K562 (cell line): ENCODE results near the gene PHTF2. TPM values are rescaled to one million over a fixed set of nuclear protein-coding genes. Genes with fewer than 3 reads are reported as not detected.

Source experiments
- ARID4B ChIP-seq: sonication (generic); formaldehyde crosslinking; IDR thresholded peaks from 2 replicates; pipeline ENCODE4 v1.8.0; 2022; ENCODE audit warnings: mild to moderate bottlenecking, missing genetic modification reagents
- ATF7 ChIP-seq: fragments of 450-650 bp; IDR thresholded peaks from 2 replicates; pipeline ENCODE4 v1.7.1; 2014; ENCODE audit warnings: mild to moderate bottlenecking, moderate library complexity
- C11orf30 ChIP-seq: fragments of 450-650 bp; IDR thresholded peaks from 2 replicates; pipeline ENCODE4 v1.6.1; 2016; ENCODE audit warnings: low read depth, mild to moderate bottlenecking
- CBX3 ChIP-seq, 2 experiments: IDR thresholded peaks; 1 replicate in 1 of 2; 2 replicates in 1 of 2; pipeline ENCODE4 v1.6.1; 2012; ENCODE audit warnings: inconsistent platforms in 2 of 2, low read length in 2 of 2, borderline replicate concordance in 1 of 2, control low read depth in 1 of 2
- E2F4 ChIP-seq: sonication (generic); formaldehyde crosslinking; IDR thresholded peaks from 2 replicates; pipeline ENCODE4 v1.8.0; 2022; ENCODE audit warnings: mild to moderate bottlenecking, low read depth, missing genetic modification reagents
- ETS2 ChIP-seq: IDR thresholded peaks from 2 replicates; pipeline ENCODE4 v1.6.1; 2016; ENCODE audit warnings: borderline replicate concordance, missing genetic modification characterization, mild to moderate bottlenecking, moderate library complexity, missing compliant biosample characterization; ENCODE audit not compliant: poor library complexity, severe bottlenecking
- KLF16 ChIP-seq: IDR thresholded peaks from 2 replicates; pipeline ENCODE4 v1.6.1; 2016; ENCODE audit warnings: antibody characterized with exemption
- MAZ ChIP-seq, 2 experiments: fragments of 450-650 bp in 1 of 2; sonication (generic) in 1 of 2; formaldehyde crosslinking; IDR thresholded peaks in 1 of 2; conservative IDR thresholded peaks in 1 of 2; 2 replicates each; pipeline versions ENCODE4 v1.4.0 to v1.5.0; 2020; ENCODE audit warnings: mild to moderate bottlenecking in 1 of 2, missing genetic modification reagents in 1 of 2
- MXD1 ChIP-seq: fragments of 250-450 bp; sonication (Bioruptor Pico); IDR thresholded peaks from 2 replicates; pipeline ENCODE4 v1.8.0; 2021; ENCODE audit warnings: borderline replicate concordance, mild to moderate bottlenecking, moderate library complexity; ENCODE audit not compliant: poor library complexity, severe bottlenecking
- NCOA1 ChIP-seq: fragments of 450-650 bp; IDR thresholded peaks from 2 replicates; pipeline ENCODE4 v1.6.1; 2016; ENCODE audit warnings: low read depth
- NELFE ChIP-seq: IDR thresholded peaks from 2 replicates; pipeline ENCODE4 v1.6.1; 2011; ENCODE audit warnings: mild to moderate bottlenecking; ENCODE audit not compliant: insufficient read depth, insufficient read length
- OTX1 ChIP-seq: fragments of 450-650 bp; formaldehyde crosslinking; IDR thresholded peaks from 2 replicates; pipeline ENCODE4 v1.4.0; 2022; ENCODE audit warnings: mild to moderate bottlenecking
- PURB ChIP-seq: sonication (generic); formaldehyde crosslinking; IDR thresholded peaks from 2 replicates; pipeline ENCODE4 v1.9.0; 2021; ENCODE audit warnings: low read depth, mild to moderate bottlenecking, missing genetic modification reagents
- RAD21 ChIP-seq, 2 experiments: fragments of 250-450 bp in 1 of 2; fragments of 450-650 bp in 1 of 2; sonication (Bioruptor Pico) in 1 of 2; formaldehyde crosslinking in 1 of 2; IDR thresholded peaks in 1 of 2; conservative IDR thresholded peaks in 1 of 2; 2 replicates each; pipeline versions ENCODE4 v1.4.0 to v1.8.0; 2020 to 2022; ENCODE audit warnings: mild to moderate bottlenecking in 2 of 2, moderate library complexity in 1 of 2
- SMARCC2 ChIP-seq: fragments of 450-650 bp; IDR thresholded peaks from 2 replicates; pipeline ENCODE4 v1.6.1; 2017; ENCODE audit warnings: antibody characterized with exemption, moderate library complexity, mild to moderate bottlenecking, low read depth
- SRSF1 ChIP-seq: fragments of 200-400 bp; formaldehyde crosslinking; IDR thresholded peaks from 2 replicates; pipeline ENCODE4 v1.6.1; 2017; ENCODE audit warnings: mild to moderate bottlenecking, low read depth, low read length, moderate library complexity
- XRCC5 ChIP-seq: fragments of 200-400 bp; formaldehyde crosslinking; IDR thresholded peaks from 2 replicates; pipeline ENCODE4 v1.6.1; 2017; ENCODE audit warnings: low read depth, mild to moderate bottlenecking, low read length
- ZNF146 ChIP-seq: IDR thresholded peaks from one replicate; pipeline ENCODE4 v1.6.1; 2018; ENCODE audit warnings: missing compliant biosample characterization; ENCODE audit not compliant: unreplicated experiment
- ZNF212 ChIP-seq: fragments of 450-650 bp; formaldehyde crosslinking; IDR thresholded peaks from 2 replicates; pipeline ENCODE4 v1.4.0; 2020; ENCODE audit warnings: mild to moderate bottlenecking
- ZNF507 ChIP-seq: conservative IDR thresholded peaks from 2 replicates; pipeline ENCODE4 v1.6.1; 2017; ENCODE audit warnings: missing genetic modification characterization, missing compliant biosample characterization
- ZNF512 ChIP-seq: IDR thresholded peaks from 2 replicates; pipeline ENCODE4 v1.6.1; 2016; ENCODE audit warnings: missing genetic modification characterization, missing compliant biosample characterization
- polyA plus RNA-seq, 8 experiments: library from polyadenylated mRNA; depleted of rRNA in 4 of 8; stranded (reverse) in 5 of 8; unstranded in 3 of 8; fragments of >200 nt; fragmentation: Nextera tagmentation in 2 of 8; fragmentation: Illumina TruSeq in 1 of 8; extraction: Ambion mirVana in 2 of 8; extraction: Trizol in 1 of 8; gene quantifications; 2 replicates each; pipeline versions ENCODE4 v1.2.1 to v1.2.3, GENCODE V29; 2011 to 2014; ENCODE audit warnings: inconsistent platforms in 1 of 8, missing spikeins in 1 of 8
- total RNA-seq, 7 experiments: library from RNA; depleted of rRNA in 6 of 7; stranded (reverse); fragments of >200 nt in 6 of 7; fragmentation: Illumina TruSeq in 2 of 7; extraction: Trizol in 2 of 7; gene quantifications; 2 replicates each; pipeline versions ENCODE4 v1.2.1 to v1.2.3, GENCODE V29; 2011 to 2021; ENCODE audit warnings: low replicate concordance in 1 of 7

The PHTF2 gene
- total and polyA plus RNA-seq, 9 of the 15 experiments (the other 6 are each of a cell fraction or from before 2014, with no cell fraction given): 17.9 to 43.6 (median 25.4) TPM

GRCh38 chr7:77800158-77800557 lies 1.6 kb downstream of the PHTF2 start (continued):
- TF ChIP-seq ARID4B (no peak), KLF16 (peak; percentile 68), ATF7 (peak; percentile 38; the same call in 1 of the 2 replicates), PURB (CRISPR knock-in tag) (no peak), ZNF512 (0 out of 2 replicates have a peak, but pooled peaks have one; percentile 9), MXD1 (CRISPR knock-in tag) (no peak), E2F4 (CRISPR knock-in tag) (no peak), MAZ (CRISPR knock-in tag; conservative IDR thresholded peaks at IDR 0.05 in 1 of 2, IDR thresholded peaks at IDR 0.05 in 1 of 2) (0 out of 4 replicates have a peak, but pooled peaks of 1 of the 2 experiments have one; percentile 33), ETS2 (tag) (no peak), XRCC5 (no peak), SRSF1 (no peak), ZNF507 (tag) (no peak), RAD21 (CRISPR knock-in tag; conservative IDR thresholded peaks at IDR 0.05 in 1 of 2, IDR thresholded peaks at IDR 0.05 in 1 of 2) (peak in 1 of 2 experiments; percentile 40; a peak in 3 of 4 replicates), NCOA1 (no peak), SMARCC2 (0 out of 2 replicates have a peak, but pooled peaks have one; percentile 26), OTX1 (CRISPR knock-in tag) (peak; percentile 46; the same call in 1 of the 2 replicates), ZNF146 (CRISPR knock-in tag) (no peak), ZNF212 (CRISPR knock-in tag) (peak; percentile 51; the same call in 1 of the 2 replicates), NELFE (no peak), CBX3 (IDR thresholded peaks at IDR 0.05; ENCODE audit: borderline replicate concordance in 1 of 2, low read length in 2 of 2) (0 out of 3 replicates have a peak, but pooled peaks of 1 of the 2 experiments have one; percentile 44), C11orf30 (no peak)
